IMR-90 (cell line): ENCODE measurements around the gene GFOD2. TPM values are rescaled to one million over a fixed set of nuclear protein-coding genes. Genes with fewer than 3 reads are reported as not detected.

Experiments
- ATAC-seq: fragments of 200-7000 bp; cut with Tn5 transposase; 2 replicates; pipeline ENCODE4 v1.9.1; 2020; ENCODE audit warnings: low read depth, mild to moderate bottlenecking, moderate library complexity
- BruUV-seq: library from RNA; stranded (reverse); fragments of 400-500 nt; replicated peaks from 2 replicates; lab custom pipeline; 2021; lab: Mats Ljungman, UMichigan
- CTCF ChIA-PET: fragments of 300-600 bp; formaldehyde crosslinking; extraction: SDS; loops from one replicate; lab custom pipeline; 2021; ENCODE audit warnings: antibody characterized with exemption; lab: Yijun Ruan, JAX
- POLR2A ChIA-PET: fragments of 300-600 bp; sonication (Branson Sonifier 250); formaldehyde crosslinking; loops from one replicate; lab custom pipeline; 2022; ENCODE audit warnings: antibody characterized with exemption; ENCODE audit not compliant: unreplicated experiment; lab: Charles Lee
- DNase-seq: peaks from one replicate; pipeline ENCODE4 v3.0.0; 2013
- H2AFZ ChIP-seq: replicated peaks from 2 replicates; pipeline ENCODE3; 2013; ENCODE audit warnings: low read length, mild to moderate bottlenecking; ENCODE audit not compliant: poor library complexity
- H2AK5ac ChIP-seq: 2 replicates; pipeline ENCODE4 v1.6.1; 2013; ENCODE audit warnings: low read depth, low read length, inconsistent platforms
- H2AK9ac ChIP-seq: replicated peaks from 2 replicates; pipeline ENCODE3; 2013; ENCODE audit warnings: mild to moderate bottlenecking, low read depth, low read length, moderate library complexity; ENCODE audit not compliant: poor library complexity
- H2BK120ac ChIP-seq: 2 replicates; pipeline ENCODE4 v1.6.1; 2013; ENCODE audit warnings: low read depth, low read length, inconsistent platforms
- H2BK15ac ChIP-seq: 3 replicates; pipeline ENCODE4 v1.6.1; 2013; ENCODE audit warnings: low read depth, low read length, inconsistent platforms
- H2BK20ac ChIP-seq: 2 replicates; pipeline ENCODE4 v1.6.1; 2013; ENCODE audit warnings: low read depth, mild to moderate bottlenecking, inconsistent platforms, low read length, moderate library complexity
- H2BK5ac ChIP-seq: 2 replicates; pipeline ENCODE4 v1.6.1; 2013; ENCODE audit warnings: mild to moderate bottlenecking, low read depth, low read length, inconsistent platforms; ENCODE audit not compliant: poor library complexity, severe bottlenecking
- H3K14ac ChIP-seq: replicated peaks from 2 replicates; pipeline ENCODE4 v1.6.1; 2013; ENCODE audit warnings: low read depth, low read length, inconsistent platforms
- H3K18ac ChIP-seq: 2 replicates; pipeline ENCODE4 v1.6.1; 2013; ENCODE audit warnings: low read depth, low read length, control low read depth
- H3K23ac ChIP-seq: 2 replicates; pipeline ENCODE4 v1.6.1; 2013; ENCODE audit warnings: low read depth, low read length, inconsistent platforms
- H3K27ac ChIP-seq: 2 replicates; pipeline ENCODE4 v1.5.1; 2013; ENCODE audit warnings: mild to moderate bottlenecking, control low read depth, low read length; ENCODE audit not compliant: insufficient read depth
- H3K27me3 ChIP-seq: 2 replicates; pipeline ENCODE4 v1.6.1; 2013; ENCODE audit warnings: low read length; ENCODE audit not compliant: control insufficient read depth, insufficient read depth
- H3K36me3 ChIP-seq: 2 replicates; pipeline ENCODE4 v1.6.1; 2013; ENCODE audit warnings: low read length, mixed read lengths; ENCODE audit not compliant: control insufficient read depth, insufficient read depth
- H3K4ac ChIP-seq: 2 replicates; pipeline ENCODE4 v1.6.1; 2013; ENCODE audit warnings: low read depth, low read length, inconsistent platforms
- H3K4me1 ChIP-seq: 2 replicates; pipeline ENCODE4 v1.6.1; 2013; ENCODE audit warnings: low read length, mixed read lengths; ENCODE audit not compliant: control insufficient read depth, insufficient read depth
- H3K4me2 ChIP-seq: 2 replicates; pipeline ENCODE4 v1.6.1; 2013; ENCODE audit warnings: low read depth, mild to moderate bottlenecking, control low read depth, low read length, moderate library complexity
- H3K4me3 ChIP-seq: 2 replicates; pipeline ENCODE4 v1.5.1; 2013; ENCODE audit warnings: low read depth, mild to moderate bottlenecking, control low read depth, low read length, moderate library complexity; ENCODE audit not compliant: insufficient read depth
- H3K56ac ChIP-seq: 2 replicates; pipeline ENCODE4 v1.6.1; 2013; ENCODE audit warnings: low read length, inconsistent platforms; ENCODE audit not compliant: insufficient read depth; ENCODE audit errors: extremely low read depth
- H3K79me1 ChIP-seq, 2 experiments: 2 replicates each; pipeline ENCODE4 v1.6.1; 2013; ENCODE audit warnings: low read length in 2 of 2, inconsistent platforms in 1 of 2, low read depth in 1 of 2
- H3K9ac ChIP-seq: 2 replicates; pipeline ENCODE4 v1.6.1; 2013; ENCODE audit warnings: low read depth, low read length, control low read depth
- H3K9me1 ChIP-seq: 2 replicates; pipeline ENCODE4 v1.6.1; 2013; ENCODE audit warnings: low read length, inconsistent platforms; ENCODE audit not compliant: insufficient read depth
- H3K9me3 ChIP-seq: 2 replicates; pipeline ENCODE4 v1.6.1; 2013; ENCODE audit warnings: low read length; ENCODE audit not compliant: control insufficient read depth, insufficient read depth
- H4K20me1 ChIP-seq: 2 replicates; pipeline ENCODE4 v1.6.1; 2013; ENCODE audit warnings: low read length, inconsistent platforms; ENCODE audit not compliant: insufficient read depth
- H4K5ac ChIP-seq: 2 replicates; pipeline ENCODE4 v1.6.1; 2013; ENCODE audit warnings: mild to moderate bottlenecking, low read depth, low read length, control low read depth
- H4K8ac ChIP-seq, 2 experiments: 2 replicates each; pipeline ENCODE4 v1.6.1; 2013; ENCODE audit warnings: low read depth in 2 of 2, low read length in 2 of 2, control low read depth in 1 of 2, inconsistent platforms in 1 of 2
- H4K91ac ChIP-seq: 2 replicates; pipeline ENCODE4 v1.6.1; 2013; ENCODE audit warnings: low read depth, low read length, inconsistent platforms; ENCODE audit not compliant: insufficient read depth
- CEBPB ChIP-seq: IDR thresholded peaks from 2 replicates; pipeline ENCODE4 v1.6.1; 2012; ENCODE audit warnings: low read depth, low read length, improper control_type of control experiment
- WGBS, 2 experiments: methylation state at CpG; one replicate each; pipeline versions ENCODE4 v1.1.5 to v1.1.7; 2013; ENCODE audit warnings: missing lambda C conversion rate in 2 of 2; ENCODE audit not compliant: insufficient read length in 1 of 2; ENCODE audit errors: extremely low coverage in 2 of 2; 5-methylcytosine and 5-hydroxymethylcytosine counted together
- dilution Hi-C: fragments of 300-500 bp; cut with HindIII; formaldehyde crosslinking; loops from one replicate; pipeline ENCODE4 v1.14.3; 2018; ENCODE audit warnings: low sequenced_read_pairs; ENCODE audit not compliant: unreplicated experiment
- in situ Hi-C: fragments of 300-500 bp; cut with MboI; formaldehyde crosslinking; loops from 3 replicates; pipeline ENCODE4 v1.14.3; 2019; ENCODE audit warnings: low sequenced_read_pairs, inconsistent platforms, mixed read lengths
- intact Hi-C: fragments of 100-400 bp; cut with micrococcal nuclease; formaldehyde crosslinking; loops from 2 replicates; pipeline ENCODE4 v1.10.0; 2022
- polyA plus RNA-seq, 3 experiments: library from polyadenylated mRNA; depleted of rRNA; stranded (reverse); fragments of >200 nt; gene quantifications; 2 replicates each; pipeline ENCODE4 v1.2.3, GENCODE V29; 2012; ENCODE audit warnings: low replicate concordance in 1 of 3
- total RNA-seq: library from RNA; depleted of rRNA; stranded (reverse); fragments of >200 nt; gene quantifications from 2 replicates; pipeline ENCODE4 v1.2.3, GENCODE V29; 2012
- TF ChIP-seq, protein P1 (sequence below): fragments of 150-350 bp; IDR thresholded peaks from 2 replicates; pipeline ENCODE4 v1.6.1; 2016; ENCODE audit warnings: low read depth, mild to moderate bottlenecking, low read length, moderate library complexity, borderline replicate concordance

Gene GFOD2
- total and polyA plus RNA-seq, 2 of the 4 experiments (the other 2 are of a cell fraction), result 12.3 to 18.1 TPM

DNA sequence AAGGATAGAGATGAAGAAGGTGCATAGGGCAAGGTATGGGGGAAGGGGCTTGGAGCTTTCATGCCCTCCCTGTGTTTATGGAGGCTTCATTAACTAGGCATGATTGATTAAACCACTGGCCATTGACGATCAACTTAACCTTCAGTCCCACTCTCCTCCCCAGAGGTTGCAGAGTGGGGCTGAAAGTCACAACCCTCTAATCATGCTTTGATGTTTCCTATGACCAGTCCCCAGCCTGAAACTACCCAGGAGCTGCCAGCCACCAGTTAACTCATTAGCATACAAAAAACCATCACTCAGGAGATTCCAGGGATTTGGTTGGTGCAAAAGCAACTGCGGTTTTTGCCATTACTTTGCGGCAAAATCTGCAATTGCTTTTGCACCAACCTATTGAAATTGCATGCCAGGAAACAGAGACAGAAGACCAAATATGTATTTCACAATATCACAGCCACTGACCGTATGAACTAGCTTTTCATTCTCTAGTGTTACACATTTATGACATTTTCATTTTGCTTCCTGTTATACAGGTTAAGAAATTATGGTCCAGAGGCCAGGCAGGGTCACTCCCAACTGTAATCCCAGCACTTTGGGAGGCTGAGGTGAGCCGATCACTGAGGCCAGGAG is 5.4 kb downstream of the GFOD2 start:
- Histone ChIP-seq H3K4me1 (peaks cover 3% of the 10 kb centered on the region), H3K9me3 (no peaks in the 10 kb centered on the region), H2BK20ac (no peak overlapping the region), H4K20me1 (peaks cover 8% of the 10 kb centered on the region), H3K27ac (no peak overlapping the region), H3K18ac (no peak overlapping the region), H4K5ac (no peak overlapping the region), H3K23ac (no peak overlapping the region), H2AK9ac (no peak overlapping the region), H3K9me1 (peaks cover 15% of the 10 kb centered on the region), H2BK5ac (no peak overlapping the region), H3K9ac (no peak overlapping the region), H4K8ac (no peak overlapping the region), H3K4me2 (no peak overlapping the region), H2BK15ac (no peak overlapping the region), H3K79me1 (peaks cover 26 to 53% of the 10 kb centered on the region in 2 experiments), H3K4ac (no peak overlapping the region), H4K91ac (no peak overlapping the region), H3K14ac (no peak overlapping the region), H2AK5ac (no peak overlapping the region), H2AFZ (no peak overlapping the region), H2BK120ac (no peak overlapping the region), H3K4me3 (no peak overlapping the region), H3K56ac (no peak overlapping the region), H3K27me3 (no peaks in the 10 kb centered on the region), H3K36me3 (no peaks in the 10 kb centered on the region; the same call in 1 of the 2 replicates)
- ChIA-PET CTCF (no interaction called here), POLR2A (no interaction called here)
- no peak for DNase-seq
- dilution Hi-C loops, result no loop called here
- TF ChIP-seq CEBPB, result peak; percentile 70
- TF ChIP-seq, protein P1, sequence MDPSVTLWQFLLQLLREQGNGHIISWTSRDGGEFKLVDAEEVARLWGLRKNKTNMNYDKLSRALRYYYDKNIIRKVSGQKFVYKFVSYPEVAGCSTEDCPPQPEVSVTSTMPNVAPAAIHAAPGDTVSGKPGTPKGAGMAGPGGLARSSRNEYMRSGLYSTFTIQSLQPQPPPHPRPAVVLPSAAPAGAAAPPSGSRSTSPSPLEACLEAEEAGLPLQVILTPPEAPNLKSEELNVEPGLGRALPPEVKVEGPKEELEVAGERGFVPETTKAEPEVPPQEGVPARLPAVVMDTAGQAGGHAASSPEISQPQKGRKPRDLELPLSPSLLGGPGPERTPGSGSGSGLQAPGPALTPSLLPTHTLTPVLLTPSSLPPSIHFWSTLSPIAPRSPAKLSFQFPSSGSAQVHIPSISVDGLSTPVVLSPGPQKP, result no peak
- in situ Hi-C loops, result no loop called here
- ATAC-seq, result no peak
- no CpG with 5 or more reads among the region's 5 CpGs for WGBS, 2 experiments
- BruUV-seq, result no TSS peak
- intact Hi-C loops, result no loop called here
